Natural killer cell (primary cell): ENCODE results near the gene BASP1. TPM values are rescaled to one million over a fixed set of nuclear protein-coding genes. Genes with fewer than 3 reads are reported as not detected.
"Not testable (repeated sequence)": the region's sequence is repeated elsewhere in the genome, so short reads cannot be mapped to it uniquely, and the experiment has no call there.

ENCODE experiments used
- ATAC-seq, 3 donors: fragments of 150-1000 bp in 2 of 3; fragments of 200-7000 bp in 1 of 3; cut with Tn5 transposase; 1 replicate in 1 of 3; 2 replicates in 2 of 3; pipeline ENCODE4 v1.10.0; 2021; ENCODE audit warnings: mild to moderate bottlenecking in 2 of 3, moderate library complexity in 2 of 3
- DNase-seq, 2 donors: peaks; one replicate each; pipeline versions ENCODE4 v3.0.0 to v3.0.0-alpha.2; 2013 to 2021; ENCODE audit warnings: mixed read lengths in 1 of 2
- H3K27ac ChIP-seq: one replicate; pipeline ENCODE4 v1.5.1; 2013; ENCODE audit warnings: mild to moderate bottlenecking, low read length
- H3K27me3 ChIP-seq: one replicate; pipeline ENCODE4 v1.6.1; 2013; ENCODE audit warnings: low read length; ENCODE audit not compliant: control insufficient read depth, insufficient read depth
- H3K36me3 ChIP-seq: one replicate; pipeline ENCODE4 v1.6.1; 2013; ENCODE audit warnings: low read length; ENCODE audit not compliant: control insufficient read depth, insufficient read depth
- H3K4me1 ChIP-seq: one replicate; pipeline ENCODE4 v1.6.1; 2013; ENCODE audit warnings: low read length; ENCODE audit not compliant: control insufficient read depth, insufficient read depth
- H3K4me3 ChIP-seq: one replicate; pipeline ENCODE4 v1.5.1; 2013; ENCODE audit warnings: low read length
- H3K9me3 ChIP-seq: one replicate; pipeline ENCODE4 v1.6.1; 2013; ENCODE audit warnings: low read length; ENCODE audit not compliant: control insufficient read depth, insufficient read depth
- H3K27ac Mint-ChIP-seq, 2 donors: one replicate each; pipeline ENCODE4 v1.8.0; 2022; ENCODE audit warnings: mild to moderate bottlenecking in 2 of 2, mixed read lengths in 2 of 2, moderate library complexity in 1 of 2
- H3K27me3 Mint-ChIP-seq, 2 donors: one replicate each; pipeline ENCODE4 v1.8.0; 2022; ENCODE audit warnings: low read depth in 2 of 2, mixed read lengths in 2 of 2
- H3K36me3 Mint-ChIP-seq: one replicate; pipeline ENCODE4 v1.8.0; 2022; ENCODE audit warnings: mixed read lengths
- H3K4me1 Mint-ChIP-seq, 2 donors: one replicate each; pipeline ENCODE4 v1.8.0; 2022; ENCODE audit warnings: mixed read lengths in 2 of 2
- H3K4me3 Mint-ChIP-seq: one replicate; pipeline ENCODE4 v1.8.0; 2022; ENCODE audit warnings: mild to moderate bottlenecking, moderate library complexity, mixed read lengths
- H3K9me3 Mint-ChIP-seq, 2 donors: one replicate each; pipeline ENCODE4 v1.8.0; 2022; ENCODE audit warnings: mixed read lengths in 2 of 2
- WGBS: methylation state at CpG from one replicate; pipeline ENCODE4 v1.1.7; 2013; ENCODE audit warnings: missing lambda C conversion rate; ENCODE audit not compliant: insufficient coverage; 5-methylcytosine and 5-hydroxymethylcytosine counted together
- intact Hi-C: fragments of 100-400 bp; cut with micrococcal nuclease; formaldehyde crosslinking; loops from one replicate; pipeline ENCODE4 v1.14.2; 2022
- total RNA-seq, 4 donors: library from RNA; stranded (reverse); fragments of 120-200 nt in 1 of 4; gene quantifications; one replicate each; pipeline versions ENCODE4 v1.2.3 to v1.2.4, GENCODE V29; 2013 to 2022
- TF ChIP-seq, protein P1 (sequence below): fragments of 200-600 bp; IDR thresholded peaks from one replicate; pipeline ENCODE4 v1.8.0; 2022; ENCODE audit warnings: antibody characterized with exemption

The BASP1 gene
- total RNA-seq, 3 donors from 2014 or later (not counting 1 experiment from before 2014, with no cell fraction given): 1.3 to 10.7 (median 2.5) TPM

DNA sequence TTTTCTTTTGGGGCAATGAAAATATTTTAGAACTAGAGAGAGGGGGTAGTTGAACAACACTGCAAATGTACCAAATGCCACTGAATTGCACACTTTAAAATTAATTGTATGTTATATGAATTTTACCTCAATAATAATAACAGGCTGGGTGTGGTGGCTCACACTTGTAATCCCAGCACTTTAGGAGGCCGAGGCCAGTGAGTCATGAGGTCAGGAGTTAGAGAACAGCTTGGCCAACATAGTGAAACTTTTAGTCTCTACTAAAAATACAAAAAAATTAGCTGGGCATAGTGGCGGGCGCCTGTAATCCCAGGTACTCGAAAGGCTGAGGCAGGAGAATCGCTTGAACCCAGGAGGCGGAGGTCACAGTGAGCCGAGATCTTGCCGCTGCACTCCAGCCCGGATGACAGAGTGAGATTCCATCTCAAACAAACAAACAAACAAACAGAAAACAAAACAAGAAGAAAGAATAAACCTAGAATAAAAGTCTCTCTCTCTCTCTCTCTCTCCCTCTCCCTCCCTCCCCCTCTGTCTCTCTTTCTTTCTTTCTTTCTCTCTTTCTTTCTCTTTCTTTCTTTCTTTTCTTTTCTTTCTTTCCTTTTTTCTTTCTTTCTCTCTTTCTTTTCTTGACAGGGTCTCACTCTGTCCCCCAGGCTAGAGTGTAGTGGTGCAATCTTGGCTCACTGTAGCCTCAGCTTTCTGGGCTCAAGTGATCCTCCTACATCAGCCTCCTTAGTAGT, 91.1 kb downstream of the BASP1 start:
- Mint-ChIP-seq H3K36me3 (no peaks in the 10 kb centered on the region), H3K4me1 (no peaks in the 10 kb centered on the region), H3K27me3 (no peaks in the 10 kb centered on the region), H3K27ac (no peak overlapping the region), H3K9me3 (peaks cover 8% of the 10 kb centered on the region in 2 donors), H3K4me3 (no peak overlapping the region)
- DNase-seq (no peak), ATAC-seq (no peak)
- Histone ChIP-seq H3K27me3 (no peaks in the 10 kb centered on the region), H3K9me3 (no peaks in the 10 kb centered on the region), H3K27ac (no peak overlapping the region), H3K4me3 (no peak overlapping the region), H3K4me1 (no peaks in the 10 kb centered on the region), H3K36me3 (no peaks in the 10 kb centered on the region)
- intact Hi-C loops: no loop called here
- 97% methylated on average over 8 of the region's 9 CpGs for WGBS
- TF ChIP-seq, protein P1, sequence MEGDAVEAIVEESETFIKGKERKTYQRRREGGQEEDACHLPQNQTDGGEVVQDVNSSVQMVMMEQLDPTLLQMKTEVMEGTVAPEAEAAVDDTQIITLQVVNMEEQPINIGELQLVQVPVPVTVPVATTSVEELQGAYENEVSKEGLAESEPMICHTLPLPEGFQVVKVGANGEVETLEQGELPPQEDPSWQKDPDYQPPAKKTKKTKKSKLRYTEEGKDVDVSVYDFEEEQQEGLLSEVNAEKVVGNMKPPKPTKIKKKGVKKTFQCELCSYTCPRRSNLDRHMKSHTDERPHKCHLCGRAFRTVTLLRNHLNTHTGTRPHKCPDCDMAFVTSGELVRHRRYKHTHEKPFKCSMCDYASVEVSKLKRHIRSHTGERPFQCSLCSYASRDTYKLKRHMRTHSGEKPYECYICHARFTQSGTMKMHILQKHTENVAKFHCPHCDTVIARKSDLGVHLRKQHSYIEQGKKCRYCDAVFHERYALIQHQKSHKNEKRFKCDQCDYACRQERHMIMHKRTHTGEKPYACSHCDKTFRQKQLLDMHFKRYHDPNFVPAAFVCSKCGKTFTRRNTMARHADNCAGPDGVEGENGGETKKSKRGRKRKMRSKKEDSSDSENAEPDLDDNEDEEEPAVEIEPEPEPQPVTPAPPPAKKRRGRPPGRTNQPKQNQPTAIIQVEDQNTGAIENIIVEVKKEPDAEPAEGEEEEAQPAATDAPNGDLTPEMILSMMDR: no peak

DNA sequence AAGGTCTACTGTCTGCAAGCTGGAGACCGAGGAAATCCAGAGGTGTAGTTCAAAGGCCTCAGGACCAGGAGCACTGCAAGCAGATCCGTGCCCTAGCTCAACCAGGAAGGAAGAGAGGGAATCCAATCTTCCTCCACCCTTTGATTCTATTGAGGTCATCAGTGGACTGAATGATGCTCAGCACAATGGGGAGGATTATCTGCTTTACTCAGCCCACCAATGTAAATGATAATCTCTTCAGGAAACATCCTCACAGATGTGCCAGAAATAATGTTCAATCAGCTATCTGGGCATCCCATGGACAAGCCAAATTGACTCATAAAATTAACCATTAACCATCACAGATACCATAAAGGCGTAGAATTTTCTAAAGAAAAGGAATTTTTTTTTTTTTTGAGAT, 92.0 kb downstream of the BASP1 start:
- H3K36me3 Mint-ChIP-seq: no peaks in the 10 kb centered on the region
- no peak overlapping the region for H3K27ac Mint-ChIP-seq
- H3K27me3 Mint-ChIP-seq: no peaks in the 10 kb centered on the region
- no peak for DNase-seq
- intact Hi-C loops: no loop called here
- Histone ChIP-seq H3K9me3 (no peaks in the 10 kb centered on the region), H3K27ac (no peak overlapping the region), H3K27me3 (no peaks in the 10 kb centered on the region), H3K4me1 (no peaks in the 10 kb centered on the region), H3K4me3 (no peak overlapping the region), H3K36me3 (no peaks in the 10 kb centered on the region)
- 86% methylated on average over 2 of the region's 3 CpGs for WGBS
- peaks cover 6 to 8% of the 10 kb centered on the region in 2 donors for H3K9me3 Mint-ChIP-seq
- H3K4me3 Mint-ChIP-seq: no peak overlapping the region
- TF ChIP-seq, protein P1: no peak
- H3K4me1 Mint-ChIP-seq: no peaks in the 10 kb centered on the region
- ATAC-seq: no peak

DNA sequence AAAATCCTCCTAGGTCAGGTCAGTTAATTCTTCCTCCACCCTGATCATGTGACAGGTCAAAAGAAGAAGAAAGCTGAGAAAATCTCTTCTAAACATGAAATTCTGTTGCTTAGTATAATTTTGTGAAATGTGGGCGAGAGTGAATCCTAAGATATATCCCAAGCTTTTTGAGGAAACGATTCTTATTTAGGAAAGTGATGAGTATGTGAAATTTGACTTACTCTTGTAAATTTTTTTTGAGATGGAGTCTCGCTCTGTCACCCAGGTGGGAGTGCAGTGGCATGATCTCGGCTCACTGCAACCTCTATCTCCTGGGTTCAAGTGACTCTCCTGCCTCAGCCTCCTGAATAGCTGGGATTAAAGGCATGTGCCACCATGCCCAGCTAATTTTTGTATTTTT, 93.1 kb downstream of the BASP1 start:
- intact Hi-C loops: not testable (repeated sequence)

DNA sequence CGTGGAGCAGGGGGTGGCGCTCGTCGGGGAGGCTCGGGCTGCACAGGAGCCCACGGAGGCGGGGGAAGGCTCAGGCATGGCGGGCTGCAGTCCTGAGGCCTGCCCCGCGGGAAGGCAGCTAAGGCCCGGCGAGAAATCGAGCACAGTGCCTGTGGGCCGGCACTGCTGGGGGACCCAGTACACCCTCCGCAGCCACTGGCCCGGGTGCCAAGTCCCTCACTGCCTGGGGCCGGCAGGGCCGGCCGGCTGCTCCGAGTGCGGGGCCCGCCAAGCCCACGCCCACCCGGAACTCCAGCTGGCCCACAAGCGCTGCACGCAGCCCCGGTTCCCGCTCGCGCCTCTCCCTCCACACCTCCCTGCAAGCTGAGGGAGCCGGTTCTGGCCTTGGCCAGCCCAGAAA, 94.4 kb downstream of the BASP1 start:
- H3K27me3 ChIP-seq, H3K4me1 Mint-ChIP-seq, H3K27me3 Mint-ChIP-seq, H3K27ac Mint-ChIP-seq, intact Hi-C loops, ATAC-seq, H3K36me3 ChIP-seq, H3K4me1 ChIP-seq, H3K27ac ChIP-seq, H3K4me3 Mint-ChIP-seq, H3K36me3 Mint-ChIP-seq, DNase-seq, H3K4me3 ChIP-seq, H3K9me3 ChIP-seq: not testable (repeated sequence)
- peaks cover 10 to 14% of the 10 kb centered on the region in 2 donors for H3K9me3 Mint-ChIP-seq
- 96% methylated on average over 19 of the region's 31 CpGs for WGBS

More for the DNA sequence above, 93.1 kb downstream of the BASP1 start:
- H3K36me3 Mint-ChIP-seq, H3K27me3 Mint-ChIP-seq, H3K4me3 Mint-ChIP-seq, H3K9me3 Mint-ChIP-seq, H3K27ac ChIP-seq, H3K27ac Mint-ChIP-seq, DNase-seq, ATAC-seq, H3K27me3 ChIP-seq, H3K4me3 ChIP-seq, H3K9me3 ChIP-seq, H3K4me1 Mint-ChIP-seq, H3K36me3 ChIP-seq, H3K4me1 ChIP-seq: not testable (repeated sequence)
- 96% methylated on average over 4 of the region's 4 CpGs for WGBS
